Right ventricle myocardium inferior (tissue), 1 donor: Measurements from ENCODE around the gene CD9. TPM values are rescaled to one million over a fixed set of nuclear protein-coding genes. Genes with fewer than 3 reads are reported as not detected.
A peak's percentile ranks its signal among the peaks of the same experiment; 100 is the strongest.

Source experiments
- ATAC-seq: fragments of 200-7000 bp; cut with Tn5 transposase; one replicate; pipeline ENCODE4 v1.9.1; 2020; ENCODE audit warnings: mild to moderate bottlenecking, moderate library complexity
- DNase-seq: peaks from one replicate; pipeline ENCODE4 v3.0.0; 2021; ENCODE audit errors: missing footprints
- intact Hi-C: fragments of 100-400 bp; cut with DNase I; formaldehyde crosslinking; loops from one replicate; pipeline ENCODE4 v1.11.0; 2022
- total RNA-seq: library from RNA; stranded (reverse); fragmentation: NEBNext Ultra II Directional; extraction: Animal tissue kit (Norgen Biotek cat#: 25700); gene quantifications from one replicate; pipeline ENCODE4 v1.2.1, GENCODE V29; 2021
- donor health status: DM: no; HTN: yes; CAD: no; lungs with severe emphysema.

The CD9 gene
- total RNA-seq, 1 donor from 2014 or later = 46.9 TPM

GRCh38 chr12:6229224-6230218 is 29.3 kb downstream of the CD9 start:
- ATAC-seq (no peak), DNase-seq (no peak)
- intact Hi-C loops = loop anchor here (2.0 kb wide), 1 partner anchor 31 kb away; no protein-coding TSS in a partner anchor

DNA sequence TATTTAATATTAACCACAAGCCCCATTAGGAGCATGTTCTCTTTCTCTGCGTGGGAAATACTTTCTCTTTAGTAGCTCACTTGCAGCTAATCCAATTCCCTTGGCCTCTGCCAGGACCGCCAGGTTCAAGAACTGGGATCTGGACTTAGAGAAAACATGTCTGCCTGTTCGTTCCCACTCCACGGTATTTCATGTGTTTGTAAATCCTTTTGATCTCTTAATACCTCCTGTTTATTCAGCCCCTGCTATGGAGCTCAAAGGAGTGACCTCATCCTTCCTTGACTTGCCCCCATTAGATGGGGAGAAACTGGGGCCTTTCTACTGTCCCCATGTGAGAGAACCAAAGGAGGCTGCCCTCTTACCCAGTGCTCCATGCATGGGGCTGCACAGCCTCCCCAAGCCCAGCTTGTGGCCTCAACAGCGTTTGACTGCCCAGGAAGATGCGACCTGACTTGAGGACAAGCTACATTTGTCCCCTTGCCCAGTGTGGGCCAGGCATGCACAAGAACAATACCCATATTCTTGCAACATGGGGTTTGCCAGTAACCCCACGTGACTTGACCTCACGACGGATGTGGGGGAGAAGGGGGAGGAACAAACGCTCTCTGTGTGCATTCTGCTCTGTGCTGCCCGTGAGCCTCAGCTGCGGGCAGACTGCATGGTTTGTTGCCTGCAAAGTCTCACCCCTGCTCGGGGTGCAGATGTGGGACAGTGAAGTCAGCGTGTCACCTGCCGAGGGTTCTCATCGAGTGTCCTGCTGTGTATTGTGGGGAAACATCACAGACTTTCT is 30.3 kb downstream of the CD9 start:
- ATAC-seq (peak; percentile 7), DNase-seq (peak; percentile 82)
- intact Hi-C loops = no loop called here

GRCh38 chr12:6231359-6232268 is 31.4 kb downstream of the CD9 start:
- no peak for DNase-seq
- ATAC-seq = no peak
- intact Hi-C loops = no loop called here

DNA sequence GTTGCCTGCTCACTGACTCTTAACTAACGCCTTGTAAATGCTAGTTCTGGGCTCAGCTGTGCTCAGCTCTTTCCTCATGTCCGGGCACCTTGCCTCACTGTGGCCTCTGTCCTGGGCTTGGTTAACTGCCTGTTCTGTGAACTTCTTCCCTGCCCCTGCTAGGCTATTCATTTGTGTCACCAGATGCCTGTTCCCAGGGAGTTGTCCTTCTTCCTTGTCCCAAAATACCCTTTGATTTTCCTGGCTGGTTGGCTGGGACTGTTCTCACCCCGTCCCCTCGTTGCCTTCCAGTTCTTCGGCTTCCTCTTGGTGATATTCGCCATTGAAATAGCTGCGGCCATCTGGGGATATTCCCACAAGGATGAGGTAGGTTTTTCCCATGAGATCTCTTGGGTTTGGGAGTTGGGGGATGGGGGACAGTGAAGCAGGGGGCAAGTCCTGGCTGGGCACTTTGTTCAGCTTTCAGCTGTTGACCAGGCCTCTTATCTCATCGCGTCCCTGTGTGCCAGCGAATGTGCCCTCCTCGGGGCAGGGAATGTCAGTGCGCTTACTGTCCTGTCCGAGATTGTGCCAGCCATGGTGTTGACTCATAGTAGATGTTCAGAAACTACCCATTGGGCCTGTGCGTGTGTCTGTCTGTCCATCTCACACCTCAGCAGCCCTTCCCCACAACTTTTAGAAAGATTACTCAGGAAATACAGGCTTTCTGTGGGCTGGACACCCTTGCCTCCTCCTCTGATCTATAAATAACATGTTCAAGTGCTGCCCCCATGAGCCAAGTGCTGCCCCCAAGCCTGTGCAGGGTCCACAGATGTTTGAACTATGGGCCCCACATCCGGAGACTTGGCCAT is 33.1 kb downstream of the CD9 start:
- ATAC-seq (peak; percentile 45), DNase-seq (no peak)
- intact Hi-C loops = no loop called here

DNA sequence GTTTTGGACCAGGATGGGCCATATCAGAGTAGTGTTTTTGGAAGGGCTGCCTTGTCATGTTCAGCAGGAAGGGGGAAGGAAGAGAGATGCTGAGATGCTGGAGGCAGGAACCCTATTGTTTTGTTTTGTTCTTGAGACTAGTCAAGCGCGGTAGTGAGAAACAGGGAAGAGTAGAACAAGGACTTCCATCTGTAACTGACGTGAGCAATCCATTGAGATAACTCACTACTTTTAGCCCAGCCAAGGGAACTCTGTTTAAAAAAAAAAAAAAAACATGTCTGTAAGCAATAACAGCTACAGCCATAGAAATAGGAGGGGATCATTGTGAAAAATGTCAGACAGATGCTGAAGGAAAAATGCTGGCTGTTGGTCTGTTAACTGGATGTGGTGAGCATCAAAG is 34.0 kb downstream of the CD9 start:
- intact Hi-C loops = no loop called here
- ATAC-seq (no peak), DNase-seq (no peak)

GRCh38 chr12:6234906-6235305 is 34.7 kb downstream of the CD9 start:
- no peak for DNase-seq
- no peak for ATAC-seq
- intact Hi-C loops = no loop called here

DNA sequence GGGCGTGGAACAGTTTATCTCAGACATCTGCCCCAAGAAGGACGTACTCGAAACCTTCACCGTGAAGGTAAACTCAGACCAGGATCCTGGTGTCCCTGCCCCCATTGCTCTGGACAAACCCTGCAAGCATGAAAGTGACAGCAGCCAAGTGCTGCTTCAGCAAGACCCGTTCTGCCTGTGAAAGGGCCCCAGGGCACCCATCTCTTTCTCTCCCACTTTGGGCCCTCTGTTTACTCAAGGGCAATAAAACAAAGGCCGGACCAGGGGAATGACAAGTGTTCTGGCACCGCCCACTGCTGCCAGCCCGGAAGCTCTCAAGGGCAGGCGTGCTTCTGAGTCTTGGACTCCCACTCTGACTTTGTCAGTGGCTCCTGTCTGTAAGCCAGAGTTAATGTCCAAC is 35.3 kb downstream of the CD9 start:
- ATAC-seq (peak; percentile 30), DNase-seq (no peak)
- intact Hi-C loops = no loop called here

DNA sequence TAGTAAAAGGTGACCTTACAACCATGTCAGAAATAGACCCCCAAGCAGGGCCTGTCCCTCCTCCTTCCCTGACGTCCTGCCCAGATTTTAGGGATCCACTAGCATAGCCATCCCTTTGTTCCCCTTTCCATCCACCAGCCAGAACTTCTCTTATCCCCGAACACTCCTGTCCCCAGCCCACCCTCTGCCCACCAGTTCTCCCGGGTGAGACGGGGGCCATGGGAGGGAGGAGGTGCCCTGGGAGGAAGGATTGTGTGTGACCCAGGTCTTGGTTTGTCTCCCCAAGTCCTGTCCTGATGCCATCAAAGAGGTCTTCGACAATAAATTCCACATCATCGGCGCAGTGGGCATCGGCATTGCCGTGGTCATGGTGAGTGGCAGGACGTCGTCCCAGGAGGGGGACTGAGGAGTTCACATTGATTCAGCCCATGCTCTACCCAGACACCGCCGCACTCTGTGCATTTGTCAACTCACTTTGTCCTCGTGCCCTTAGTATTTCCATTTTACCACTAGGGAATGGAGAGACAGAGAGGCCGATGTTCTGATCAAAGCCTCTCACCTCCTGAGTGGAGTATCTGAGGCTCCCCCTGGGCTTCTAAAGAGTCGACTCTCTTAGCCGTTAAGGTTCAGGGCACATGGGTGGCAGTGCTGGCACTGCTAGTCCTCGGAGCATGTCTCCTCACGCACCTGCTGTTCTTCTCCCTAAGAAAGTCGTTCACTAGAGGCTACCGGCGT is 35.9 kb downstream of the CD9 start:
- ATAC-seq (no peak), DNase-seq (no peak)
- intact Hi-C loops = no loop called here

DNA sequence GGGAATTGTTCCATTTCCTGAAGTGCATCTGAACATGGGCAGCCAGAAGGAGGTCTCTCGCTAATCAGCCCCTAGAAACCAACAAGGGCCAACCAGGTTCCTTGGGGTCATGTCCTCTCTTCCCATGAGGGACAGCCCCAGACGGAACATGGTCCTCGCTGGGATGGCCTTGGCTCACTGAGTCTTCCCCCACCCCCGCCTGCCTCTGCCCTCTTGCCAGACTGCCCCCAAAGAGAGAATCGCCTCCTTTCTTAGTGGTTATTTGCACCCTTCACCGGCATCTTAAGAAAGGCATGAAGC is 36.4 kb downstream of the CD9 start:
- intact Hi-C loops = no loop called here
- DNase-seq (no peak), ATAC-seq (no peak)

GRCh38 chr12:6237830-6238229 is 37.6 kb downstream of the CD9 start:
- intact Hi-C loops = no loop called here
- DNase-seq (no peak), ATAC-seq (no peak)

GRCh38 chr12:6238875-6239274 is 38.7 kb downstream of the CD9 start:
- no peak for DNase-seq
- intact Hi-C loops = no loop called here
- no peak for ATAC-seq

DNA sequence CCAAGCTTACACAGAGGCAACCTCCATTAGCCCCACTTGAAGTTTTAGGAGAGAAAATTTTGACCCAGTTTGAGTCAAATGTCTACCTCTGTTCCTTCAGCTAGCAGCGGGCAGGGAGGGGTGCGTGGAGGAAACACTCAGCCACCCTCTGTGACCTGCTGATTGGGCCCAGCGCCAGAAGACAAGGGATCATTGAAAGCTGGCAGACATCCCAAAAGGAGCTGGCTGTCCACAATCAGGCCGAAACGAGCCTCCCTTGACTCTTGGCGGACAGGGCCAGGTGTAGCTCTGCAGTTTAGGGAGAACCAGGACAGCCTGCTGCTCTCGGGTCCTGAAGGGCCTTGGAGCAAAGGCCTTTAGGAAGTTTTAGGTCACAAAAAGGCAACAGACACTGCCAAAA is 41.3 kb downstream of the CD9 start:
- intact Hi-C loops = no loop called here
- peak; percentile 71 for ATAC-seq
- DNase-seq = no peak

DNA sequence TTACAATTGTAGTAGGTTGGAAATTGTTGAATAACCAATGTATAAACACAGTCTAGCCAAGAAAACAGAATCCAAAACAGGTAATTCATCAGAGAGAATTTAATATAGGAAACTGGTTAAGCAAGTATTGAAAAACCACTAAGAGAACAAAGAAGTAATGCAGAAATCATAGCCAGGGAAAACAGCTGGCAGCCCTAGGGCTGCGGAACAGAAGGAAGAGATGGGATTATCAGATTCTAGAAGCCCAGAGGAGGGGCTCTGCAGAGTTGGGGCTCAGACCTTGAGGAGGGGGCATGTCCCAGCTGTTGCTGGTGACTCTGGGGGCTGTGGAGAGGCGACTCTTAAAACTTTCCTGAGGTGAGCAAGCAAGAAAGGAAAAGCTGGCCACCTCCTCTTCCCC is 49.4 kb downstream of the CD9 start:
- intact Hi-C loops = no loop called here

DNA sequence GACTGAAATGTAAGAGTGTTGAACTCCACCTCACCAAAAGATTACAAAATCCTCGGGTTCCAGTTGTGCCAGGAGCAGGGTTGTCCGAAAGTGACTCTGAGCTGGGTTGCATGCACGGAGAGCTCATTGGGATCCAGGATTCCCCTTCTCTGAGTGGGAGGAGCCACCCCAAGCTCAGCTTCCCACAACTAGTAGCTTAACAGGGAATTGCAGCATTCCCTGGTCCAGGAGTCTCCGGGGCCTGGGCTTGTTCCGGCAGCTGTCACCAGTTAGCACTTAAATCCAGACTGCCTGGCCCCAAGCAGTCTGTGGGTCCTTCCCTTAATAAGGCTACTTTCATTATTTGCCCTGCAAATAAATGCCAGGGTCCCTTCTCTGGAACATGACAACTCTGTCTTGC is 50.1 kb downstream of the CD9 start:
- peak; percentile 67 for ATAC-seq
- DNase-seq = no peak
- intact Hi-C loops = no loop called here

More for the DNA sequence above, 49.4 kb downstream of the CD9 start:
- ATAC-seq (no peak), DNase-seq (no peak)

DNA sequence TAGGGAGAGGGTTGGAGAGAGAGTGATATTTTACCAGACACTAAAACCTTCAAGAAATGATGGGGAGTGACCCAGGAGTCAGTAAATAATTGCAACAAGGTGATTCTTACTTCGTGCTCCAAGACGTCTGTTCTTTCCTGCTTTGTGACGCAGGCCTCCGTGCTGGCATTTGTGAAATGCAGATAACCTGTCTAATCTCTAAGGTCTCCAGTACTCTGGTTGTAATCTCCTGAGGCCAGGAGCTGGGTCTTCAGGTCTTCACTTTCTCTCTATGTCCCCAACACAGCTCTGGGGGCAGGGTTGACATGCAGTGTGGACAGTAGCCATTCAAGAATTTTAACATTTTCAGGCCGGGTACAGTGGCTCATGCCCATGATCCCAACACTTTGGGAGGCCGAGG is 53.1 kb downstream of the CD9 start:
- no peak for DNase-seq
- ATAC-seq = no peak
- intact Hi-C loops = no loop called here

- ATAC-seq = no peak
Observed at GRCh38 chr12:6254491-6254890, 54.3 kb downstream of the CD9 start.

GRCh38 chr12:6257007-6257406 is 56.8 kb downstream of the CD9 start:
- DNase-seq = no peak
- intact Hi-C loops = no loop called here
- ATAC-seq = no peak

More at GRCh38 chr12:6254491-6254890, 54.3 kb downstream of the CD9 start:
- intact Hi-C loops = no loop called here
- no peak for DNase-seq
